ENCODE results near the gene EFNB1. TPM values are rescaled to one million over a fixed set of nuclear protein-coding genes. Genes with fewer than 3 reads are reported as not detected.
"Not testable (repeated sequence)": the region's sequence is repeated elsewhere in the genome, so short reads cannot be mapped to it uniquely, and the experiment has no call there.

Gene EFNB1
- total RNA-seq, 1 experiment from 2014 or later: 7.0 TPM

- no TSS peak for BruUV-seq (replicated peaks)
- Mint-ChIP-seq H3K4me1 (ENCODE audit: low read depth, unreplicated experiment) (no peaks in the 10 kb centered on the region), H3K4me3 (ENCODE audit: unreplicated experiment) (no peak overlapping the region), H3K36me3 (ENCODE audit: insufficient read depth, unreplicated experiment) (no peaks in the 10 kb centered on the region), H3K27me3 (ENCODE audit: insufficient read depth, unreplicated experiment) (peaks cover 4% of the 10 kb centered on the region), H3K9me3 (ENCODE audit: unreplicated experiment) (peaks cover 16% of the 10 kb centered on the region), H3K27ac (ENCODE audit: unreplicated experiment) (no peak overlapping the region)
- ChIA-PET POLR2A (no interaction called here), CTCF (no interaction called here)
- intact Hi-C loops (cut with micrococcal nuclease; ENCODE audit: unreplicated experiment): no loop called here
- Histone ChIP-seq H3K36me3 (ENCODE audit: control insufficient read depth, insufficient read depth, low read length) (no peaks in the 10 kb centered on the region), H3K4me3 (ENCODE audit: low read depth, low read length) (no peak overlapping the region), H3K9me3 (no peaks in the 10 kb centered on the region), H3K4me1 (no peaks in the 10 kb centered on the region), H3K27me3 (replicated peaks; ENCODE audit: control insufficient read depth, insufficient read depth, low read length) (no peaks in the 10 kb centered on the region)
- no peak for DNase-seq
- TF ChIP-seq CTCF (IDR thresholded peaks at IDR 0.05; ENCODE audit: insufficient read depth in 1 of 2, low read depth in 1 of 2, low read length in 1 of 2, severe bottlenecking in 1 of 2, unreplicated experiment in 1 of 2): no peak
Observed at GRCh38 chrX:68795741-68796140, 33.1 kb upstream of the EFNB1 start.

GRCh38 chrX:68798400-68798799 lies 30.4 kb upstream of the EFNB1 start:
- POLR2A ChIA-PET; intact Hi-C loops (cut with micrococcal nuclease; ENCODE audit: unreplicated experiment); H3K27me3 Mint-ChIP-seq (ENCODE audit: insufficient read depth, unreplicated experiment); H3K4me3 Mint-ChIP-seq (ENCODE audit: unreplicated experiment); H3K27ac Mint-ChIP-seq (ENCODE audit: unreplicated experiment); H3K36me3 ChIP-seq (ENCODE audit: control insufficient read depth, insufficient read depth, low read length); H3K9me3 ChIP-seq; H3K4me3 ChIP-seq (ENCODE audit: low read depth, low read length); BruUV-seq (replicated peaks); CTCF ChIA-PET; H3K4me1 Mint-ChIP-seq (ENCODE audit: low read depth, unreplicated experiment); H3K36me3 Mint-ChIP-seq (ENCODE audit: insufficient read depth, unreplicated experiment); DNase-seq; H3K27me3 ChIP-seq (replicated peaks; ENCODE audit: control insufficient read depth, insufficient read depth, low read length); H3K4me1 ChIP-seq: not testable (repeated sequence)
- peaks cover 19% of the 10 kb centered on the region for H3K9me3 Mint-ChIP-seq (ENCODE audit: unreplicated experiment)

- no peaks in the 10 kb centered on the region for H3K4me1 ChIP-seq
- no peak overlapping the region for H3K4me3 ChIP-seq (ENCODE audit: low read depth, low read length)
- no peak for TF ChIP-seq CTCF (IDR thresholded peaks at IDR 0.05; ENCODE audit: insufficient read depth in 1 of 2, low read depth in 1 of 2, low read length in 1 of 2, severe bottlenecking in 1 of 2, unreplicated experiment in 1 of 2)
- intact Hi-C loops (cut with micrococcal nuclease; ENCODE audit: unreplicated experiment): no loop called here
- H3K9me3 Mint-ChIP-seq (ENCODE audit: unreplicated experiment): peaks cover 19% of the 10 kb centered on the region
- no peaks in the 10 kb centered on the region for H3K36me3 Mint-ChIP-seq (ENCODE audit: insufficient read depth, unreplicated experiment)
- no peaks in the 10 kb centered on the region for H3K27me3 ChIP-seq (replicated peaks; ENCODE audit: control insufficient read depth, insufficient read depth, low read length)
- no peaks in the 10 kb centered on the region for H3K9me3 ChIP-seq
- no peak for DNase-seq
- peaks cover 6% of the 10 kb centered on the region for H3K27me3 Mint-ChIP-seq (ENCODE audit: insufficient read depth, unreplicated experiment)
- ChIA-PET CTCF (no interaction called here), POLR2A (no interaction called here)
- H3K4me1 Mint-ChIP-seq (ENCODE audit: low read depth, unreplicated experiment): no peaks in the 10 kb centered on the region
- BruUV-seq (replicated peaks): no TSS peak
- H3K4me3 Mint-ChIP-seq (ENCODE audit: unreplicated experiment): no peak overlapping the region
- no peaks in the 10 kb centered on the region for H3K36me3 ChIP-seq (ENCODE audit: control insufficient read depth, insufficient read depth, low read length)
- H3K27ac Mint-ChIP-seq (ENCODE audit: unreplicated experiment): no peak overlapping the region
Observed at GRCh38 chrX:68801737-68802290, 27.0 kb upstream of the EFNB1 start.

- H3K4me3 Mint-ChIP-seq (ENCODE audit: unreplicated experiment): no peak overlapping the region
- H3K27me3 Mint-ChIP-seq (ENCODE audit: insufficient read depth, unreplicated experiment): peaks cover 2% of the 10 kb centered on the region
- no peaks in the 10 kb centered on the region for H3K36me3 ChIP-seq (ENCODE audit: control insufficient read depth, insufficient read depth, low read length)
- H3K9me3 ChIP-seq: no peaks in the 10 kb centered on the region
- H3K4me3 ChIP-seq (ENCODE audit: low read depth, low read length): no peak overlapping the region
- peak; percentile 31 to 40 for TF ChIP-seq CTCF (IDR thresholded peaks at IDR 0.05; ENCODE audit: insufficient read depth in 1 of 2, low read depth in 1 of 2, low read length in 1 of 2, severe bottlenecking in 1 of 2, unreplicated experiment in 1 of 2)
- H3K27me3 ChIP-seq (replicated peaks; ENCODE audit: control insufficient read depth, insufficient read depth, low read length): no peaks in the 10 kb centered on the region
- H3K4me1 ChIP-seq: no peaks in the 10 kb centered on the region
- ChIA-PET POLR2A (no interaction called here), CTCF (interaction anchor here (0.9 to 1.5 kb wide), 3 partner anchors 74 to 77 kb away, joined by 6 to 7 read pairs (median 7); no protein-coding TSS in a partner anchor)
- no peaks in the 10 kb centered on the region for H3K9me3 Mint-ChIP-seq (ENCODE audit: unreplicated experiment)
- H3K4me1 Mint-ChIP-seq (ENCODE audit: low read depth, unreplicated experiment): peaks cover 6% of the 10 kb centered on the region
- H3K36me3 Mint-ChIP-seq (ENCODE audit: insufficient read depth, unreplicated experiment): no peaks in the 10 kb centered on the region
- intact Hi-C loops (cut with micrococcal nuclease; ENCODE audit: unreplicated experiment): loop anchor here (1.0 to 5.0 kb wide), 2 partner anchors 75 to 611 kb away; no protein-coding TSS in a partner anchor
- H3K27ac Mint-ChIP-seq (ENCODE audit: unreplicated experiment): no peak overlapping the region
- peak in 1 of 2 experiments; percentile 26 for DNase-seq
- BruUV-seq (replicated peaks): no TSS peak
Observed at GRCh38 chrX:68807818-68808217, 21.0 kb upstream of the EFNB1 start.

Data from Caco-2 (cell line).